HG03378 (cell line): Measurements from ENCODE around the gene RXRA.

Experiments used
- ATAC-seq: cut with Tn5 transposase; IDR thresholded peaks from one replicate; pipeline ENCODE4 v1.9.1; 2021; ENCODE audit warnings: mild to moderate bottlenecking, moderate library complexity; ENCODE audit not compliant: unreplicated experiment

The RXRA gene

GRCh38 chr9:134335486-134336220, 9.4 kb downstream of the RXRA start:
- no peak for ATAC-seq

GRCh38 chr9:134336228-134336627, 10.0 kb downstream of the RXRA start:
- ATAC-seq, result no peak

GRCh38 chr9:134336924-134337323, 10.7 kb downstream of the RXRA start:
- ATAC-seq, result no peak

GRCh38 chr9:134337469-134337868, 11.2 kb downstream of the RXRA start:
- ATAC-seq, result no peak

- no peak for ATAC-seq
Observed at GRCh38 chr9:134338394-134339182, 12.3 kb downstream of the RXRA start.

- ATAC-seq, result no peak
Observed at GRCh38 chr9:134339183-134339806, 13.0 kb downstream of the RXRA start.

- ATAC-seq, result no peak
Observed at GRCh38 chr9:134340475-134341160, 14.4 kb downstream of the RXRA start.

- ATAC-seq, result no peak
Observed at GRCh38 chr9:134341306-134341705, 15.1 kb downstream of the RXRA start.

- ATAC-seq, result no peak
Observed at GRCh38 chr9:134341929-134342745, 15.9 kb downstream of the RXRA start.

GRCh38 chr9:134342746-134343115, 16.5 kb downstream of the RXRA start:
- ATAC-seq, result no peak

GRCh38 chr9:134343637-134344036, 17.4 kb downstream of the RXRA start:
- no peak for ATAC-seq

- ATAC-seq, result no peak
Observed at GRCh38 chr9:134344068-134344799, 18.0 kb downstream of the RXRA start.

- ATAC-seq, result no peak
Observed at GRCh38 chr9:134344800-134345310, 18.6 kb downstream of the RXRA start.

- ATAC-seq, result no peak
Observed at GRCh38 chr9:134345737-134346136, 19.5 kb downstream of the RXRA start.

GRCh38 chr9:134346151-134346550, 19.9 kb downstream of the RXRA start:
- ATAC-seq, result no peak

GRCh38 chr9:134346840-134347583, 20.8 kb downstream of the RXRA start:
- no peak for ATAC-seq

- no peak for ATAC-seq
Observed at GRCh38 chr9:134347996-134348395, 21.7 kb downstream of the RXRA start.

GRCh38 chr9:134348404-134349155, 22.3 kb downstream of the RXRA start:
- ATAC-seq, result no peak
